Stimulated activated CD8-positive, alpha-beta memory T cell treated with anti-CD3 and anti-CD28 coated beads, Interleukin-4, amount 100 ng/mL, for 24 hours (primary cell): ENCODE results near the gene NCOA1.

ENCODE experiments used
- DNase-seq: peaks from one replicate; pipeline ENCODE4 v3.0.0-alpha.2; 2020; ENCODE audit warnings: low read depth

NCOA1 gene

GRCh38 chr2:24702800-24703199 lies 211.7 kb downstream of the NCOA1 start:
- no peak for DNase-seq

GRCh38 chr2:24704692-24705091 lies 213.6 kb downstream of the NCOA1 start:
- no peak for DNase-seq

- DNase-seq: no peak
Observed at GRCh38 chr2:24707143-24707542, 216.1 kb downstream of the NCOA1 start.

GRCh38 chr2:24708537-24709152 lies 217.6 kb downstream of the NCOA1 start:
- DNase-seq: no peak

- no peak for DNase-seq
Observed at GRCh38 chr2:24710806-24711205, 219.8 kb downstream of the NCOA1 start.

GRCh38 chr2:24711865-24712264 lies 220.8 kb downstream of the NCOA1 start:
- DNase-seq: no peak

GRCh38 chr2:24712296-24712695 lies 221.2 kb downstream of the NCOA1 start:
- no peak for DNase-seq

GRCh38 chr2:24717263-24717951 lies 226.4 kb downstream of the NCOA1 start:
- DNase-seq: no peak

- DNase-seq: no peak
Observed at GRCh38 chr2:24720310-24720709, 229.3 kb downstream of the NCOA1 start.

- DNase-seq: no peak
Observed at GRCh38 chr2:24721470-24721869, 230.4 kb downstream of the NCOA1 start.

- no peak for DNase-seq
Observed at GRCh38 chr2:24722141-24722790, 231.2 kb downstream of the NCOA1 start.

GRCh38 chr2:24723191-24723590 lies 232.1 kb downstream of the NCOA1 start:
- DNase-seq: no peak

- no peak for DNase-seq
Observed at GRCh38 chr2:24723665-24724064, 232.6 kb downstream of the NCOA1 start.

- no peak for DNase-seq
Observed at GRCh38 chr2:24724111-24724775, 233.2 kb downstream of the NCOA1 start.

GRCh38 chr2:24725956-24726355 lies 234.9 kb downstream of the NCOA1 start:
- no peak for DNase-seq

- DNase-seq: no peak
Observed at GRCh38 chr2:24730481-24730880, 239.4 kb downstream of the NCOA1 start.

- DNase-seq: no peak
Observed at GRCh38 chr2:24731040-24731439, 240.0 kb downstream of the NCOA1 start.

GRCh38 chr2:24731923-24732322 lies 240.9 kb downstream of the NCOA1 start:
- DNase-seq: no peak

GRCh38 chr2:24734741-24735140 lies 243.7 kb downstream of the NCOA1 start:
- no peak for DNase-seq

GRCh38 chr2:24739354-24740025 lies 248.4 kb downstream of the NCOA1 start:
- DNase-seq: no peak

GRCh38 chr2:24740142-24740541 lies 249.1 kb downstream of the NCOA1 start:
- DNase-seq: no peak

GRCh38 chr2:24742730-24743129 lies 251.7 kb downstream of the NCOA1 start:
- DNase-seq: no peak
